Midbrain (tissue), 1 donor: ENCODE data around the gene PRDM5.

Experiments
- DNase-seq: peaks from one replicate; lab custom pipeline; 2025; lab: John Stamatoyannopoulos, UW

The PRDM5 gene

DNA sequence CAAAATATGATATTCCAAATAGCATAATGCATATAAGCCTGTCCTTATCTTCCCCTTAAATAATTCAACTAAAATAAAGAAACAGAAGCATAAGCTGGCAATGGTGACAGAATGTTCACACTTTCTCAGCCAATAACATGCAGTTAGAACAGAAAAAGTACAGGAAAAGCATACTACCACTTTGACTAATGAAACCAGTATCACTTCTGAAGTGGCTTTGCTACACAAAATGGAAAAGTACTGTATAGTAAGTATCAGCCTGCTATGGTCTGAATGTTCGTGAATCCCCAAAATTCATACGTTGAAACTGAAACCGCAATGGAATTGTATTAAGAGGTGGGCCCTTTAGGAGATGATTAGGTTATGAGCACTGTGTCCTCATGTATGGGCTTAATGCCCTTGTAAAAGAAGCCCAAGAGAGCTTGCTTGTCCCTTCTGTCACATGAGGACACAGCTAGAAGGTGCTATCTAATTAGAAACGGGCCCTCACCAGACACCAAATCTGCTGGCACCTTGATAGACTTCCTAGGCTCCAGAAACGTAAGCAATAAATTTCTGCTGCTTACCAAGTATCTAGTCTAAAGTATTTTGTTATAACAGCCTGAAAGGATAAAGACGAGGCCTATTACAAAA, 102.6 kb downstream of the PRDM5 start:
- no peak for DNase-seq

DNA sequence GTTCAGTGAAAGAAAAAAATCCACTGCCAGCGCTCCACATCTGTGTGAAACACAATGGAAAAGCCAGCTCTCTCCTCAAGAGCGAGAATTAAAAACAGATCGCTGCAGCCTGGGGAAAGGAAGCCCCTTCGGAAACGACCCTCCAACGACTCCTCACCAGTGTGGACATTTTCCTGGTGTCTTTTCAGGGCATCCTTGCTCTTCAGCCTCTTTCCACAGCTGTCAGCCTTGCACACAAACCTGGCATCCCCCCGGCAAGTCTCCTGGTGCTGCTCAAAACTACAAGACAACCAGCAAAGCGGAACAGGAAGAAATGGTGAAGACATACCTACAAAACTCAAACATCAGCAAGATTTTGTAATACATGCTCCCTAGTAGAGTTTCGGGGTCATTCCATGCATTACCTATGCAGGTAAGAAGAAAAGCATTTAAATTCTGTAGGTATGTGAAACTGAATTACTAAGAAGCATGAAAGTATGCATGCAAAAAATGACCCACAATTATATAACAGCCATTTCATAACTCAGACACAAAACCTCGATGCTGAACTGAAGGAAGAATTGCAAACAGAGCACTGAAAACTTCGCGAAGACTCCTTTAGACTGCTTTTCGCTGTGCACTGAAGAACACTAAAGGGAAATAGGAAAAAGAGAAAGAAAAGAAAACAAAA, 106.1 kb downstream of the PRDM5 start:
- no peak for DNase-seq

DNA sequence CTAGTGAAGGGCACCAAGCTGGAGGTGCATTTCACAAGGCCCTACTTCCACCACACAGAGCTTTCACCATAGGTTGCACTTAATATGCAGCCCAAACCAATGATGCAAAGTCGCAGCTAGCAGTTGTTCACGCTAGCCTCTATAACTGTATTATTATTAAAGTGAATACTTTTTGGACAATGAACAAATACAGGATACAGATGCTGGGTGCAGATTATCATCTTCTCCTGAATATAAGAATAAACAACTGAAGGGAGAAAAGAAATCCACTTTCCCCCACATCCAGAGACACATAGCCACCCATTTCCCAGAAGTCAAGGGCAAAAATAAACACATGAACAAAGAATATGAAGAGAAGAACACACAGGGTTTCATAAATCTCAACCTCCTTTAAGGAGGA, 107.2 kb downstream of the PRDM5 start:
- DNase-seq, result no peak

DNA sequence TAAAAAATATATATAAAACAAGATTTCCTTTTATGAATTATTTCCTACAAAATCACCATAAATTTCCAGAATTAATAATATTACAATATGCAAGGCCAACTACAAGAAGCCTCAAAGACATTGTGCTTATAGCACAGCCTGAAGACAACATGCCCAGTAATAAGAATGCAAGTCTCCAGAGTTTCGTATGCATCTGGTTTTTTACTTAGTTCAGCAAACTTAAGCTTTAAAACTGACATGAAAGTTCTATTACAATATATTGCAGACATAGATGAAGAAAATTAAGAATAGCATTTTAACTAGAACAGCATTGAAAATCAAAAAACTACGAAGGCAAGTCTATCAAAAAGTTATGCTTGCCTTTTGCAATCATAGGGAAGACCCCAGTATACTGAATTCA, 107.6 kb downstream of the PRDM5 start:
- no peak for DNase-seq

DNA sequence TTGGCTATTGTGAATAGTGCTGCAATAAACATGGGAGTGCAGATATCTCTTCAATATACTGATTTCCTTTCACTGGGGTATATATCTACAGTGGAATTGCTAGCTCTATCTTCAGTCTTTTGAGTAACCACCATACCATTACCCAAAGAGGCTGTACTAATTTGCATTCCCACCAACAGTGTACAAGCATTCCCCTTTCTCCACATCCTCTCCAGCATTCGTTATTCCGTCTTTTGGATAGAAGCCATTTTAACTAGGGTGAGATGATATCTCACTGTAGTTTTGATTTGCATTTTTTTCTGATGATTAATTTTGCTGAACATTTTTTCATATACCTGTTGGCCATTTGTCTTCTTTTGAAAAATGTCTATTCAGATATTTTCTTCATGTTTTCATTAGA, 110.3 kb downstream of the PRDM5 start:
- DNase-seq, result no peak

DNA sequence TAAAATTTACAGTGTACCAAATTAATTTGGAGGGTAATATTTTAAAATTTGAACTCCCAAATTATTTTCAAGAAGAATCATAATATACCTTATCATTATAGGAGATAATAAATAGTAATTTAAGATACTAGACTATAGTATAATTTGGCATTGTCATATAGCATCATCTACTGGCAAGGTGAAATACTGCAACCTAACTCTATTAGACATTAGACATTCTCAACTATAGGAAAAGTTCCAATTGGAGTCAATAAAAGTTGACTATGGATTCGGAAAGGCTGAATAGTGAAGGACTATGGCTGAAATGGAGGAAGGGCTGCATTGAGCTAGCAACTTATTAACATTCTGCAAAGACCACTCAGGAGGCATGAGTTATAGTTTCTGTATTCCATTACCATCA, 113.0 kb downstream of the PRDM5 start:
- DNase-seq, result no peak

DNA sequence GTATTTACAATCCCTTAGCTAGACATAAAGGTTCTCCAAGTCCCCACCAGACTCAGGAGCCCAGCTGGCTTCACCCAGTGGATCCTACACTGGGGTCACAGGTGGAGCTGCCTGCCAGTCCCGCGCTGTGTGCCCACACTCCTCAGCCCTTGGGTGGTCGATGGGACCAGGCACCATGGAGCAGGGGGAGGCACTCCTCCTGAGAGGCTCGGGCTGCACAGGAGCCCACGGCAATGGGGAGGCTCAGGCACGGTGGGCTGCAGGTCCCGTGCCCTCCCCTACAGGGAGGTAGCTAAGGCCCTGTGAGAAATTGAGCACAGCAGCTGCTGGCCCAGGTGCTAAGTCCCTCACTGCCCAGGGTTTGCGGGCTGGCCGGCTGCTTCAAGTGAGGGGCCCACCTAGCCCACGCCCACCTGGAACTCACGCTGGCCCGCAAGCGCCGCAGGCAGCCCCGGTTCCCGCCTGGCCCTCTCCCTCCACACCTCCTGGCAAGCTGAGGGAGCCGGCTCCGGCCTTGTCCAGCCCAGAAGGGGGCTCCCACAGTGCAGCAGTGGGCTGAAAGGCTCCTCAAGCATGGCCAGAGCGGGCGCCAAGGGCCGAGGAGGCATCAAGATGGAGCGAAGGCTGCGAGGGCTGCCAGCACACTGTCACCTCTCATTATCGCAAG, 113.9 kb downstream of the PRDM5 start:
- DNase-seq, result no peak

DNA sequence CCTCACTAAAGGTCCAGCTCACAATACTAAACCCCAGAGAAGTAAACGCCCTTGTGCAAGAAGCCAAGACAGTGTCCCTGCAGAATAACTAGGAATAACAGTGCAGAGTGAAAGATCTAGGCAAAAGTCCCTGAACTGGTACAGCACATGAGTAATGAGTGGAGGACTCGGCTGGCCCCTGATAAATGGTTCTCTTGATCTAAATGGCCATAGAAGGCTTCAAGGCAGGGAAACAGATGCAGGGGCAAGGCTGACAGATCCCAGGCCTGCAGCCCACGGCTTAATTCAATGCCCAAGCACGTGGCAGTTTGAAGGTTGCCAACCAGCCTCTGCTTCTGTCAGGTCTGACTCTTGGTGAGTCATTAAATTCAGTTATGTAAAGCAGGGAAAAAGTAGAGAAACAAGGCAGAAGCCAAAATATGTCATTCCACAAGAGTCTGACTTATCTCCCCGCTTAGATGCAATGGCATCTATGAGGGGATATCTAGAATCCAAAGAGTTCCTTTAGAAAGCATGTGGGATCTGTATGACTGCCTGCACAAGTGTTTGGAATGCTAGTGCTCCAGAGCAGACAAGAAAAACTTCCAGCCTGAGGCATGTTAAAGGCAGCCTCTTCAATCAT, 121.3 kb downstream of the PRDM5 start:
- no peak for DNase-seq

DNA sequence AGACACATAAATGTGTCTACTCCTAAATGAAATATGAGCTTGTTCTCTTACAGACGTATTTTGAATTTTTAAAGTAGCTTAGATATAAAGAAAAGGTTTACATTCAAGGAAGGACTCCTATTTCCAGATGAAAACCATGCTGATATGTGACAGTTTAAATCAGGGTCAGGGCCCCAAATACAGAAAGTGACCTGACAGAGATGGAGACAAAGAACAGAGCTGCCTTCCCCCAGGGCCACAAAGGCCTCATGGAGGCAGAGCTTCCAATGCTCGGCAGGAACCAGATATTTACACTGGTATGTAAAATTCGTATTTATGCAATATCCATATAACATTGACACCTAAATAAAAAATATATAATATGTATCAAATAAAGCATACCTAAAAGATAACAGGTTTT, 124.0 kb downstream of the PRDM5 start:
- DNase-seq, result no peak

DNA sequence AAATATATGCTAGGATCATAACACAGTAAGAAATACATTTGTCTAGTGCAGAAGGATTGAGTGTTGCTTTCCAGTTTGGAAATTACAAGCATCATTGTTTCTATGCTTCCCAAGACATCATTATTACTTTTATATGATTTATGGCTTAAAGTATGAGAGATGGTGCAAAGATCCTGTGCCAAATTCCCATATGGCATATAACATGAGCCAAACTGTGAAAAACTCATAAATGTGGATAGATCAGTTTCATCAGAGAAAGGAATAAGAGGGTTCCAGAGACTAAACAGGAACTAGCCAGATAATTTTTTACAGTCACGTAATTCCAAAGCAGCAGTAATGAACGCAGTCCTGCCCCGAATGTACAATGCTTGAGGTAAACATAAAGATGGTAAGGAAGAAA, 126.3 kb downstream of the PRDM5 start:
- no peak for DNase-seq

DNA sequence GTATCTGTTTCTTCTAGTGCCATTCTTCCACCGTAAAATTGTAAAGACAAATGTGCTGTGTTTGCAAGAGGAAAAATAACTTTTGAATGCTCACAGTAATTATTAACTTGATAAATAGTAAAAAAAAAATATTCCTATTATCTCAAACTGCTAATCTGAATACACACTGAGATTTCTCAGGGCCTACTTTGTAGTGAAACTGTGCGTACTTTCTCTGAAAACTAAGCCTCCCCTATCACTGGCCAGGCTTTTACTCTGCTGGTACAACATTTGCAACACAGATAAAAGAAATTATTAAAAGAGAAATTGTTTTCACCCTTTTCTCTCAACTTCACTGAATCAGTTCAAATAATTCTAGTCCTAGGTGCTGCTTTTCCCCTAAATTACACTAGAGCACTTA, 137.3 kb downstream of the PRDM5 start:
- no peak for DNase-seq

DNA sequence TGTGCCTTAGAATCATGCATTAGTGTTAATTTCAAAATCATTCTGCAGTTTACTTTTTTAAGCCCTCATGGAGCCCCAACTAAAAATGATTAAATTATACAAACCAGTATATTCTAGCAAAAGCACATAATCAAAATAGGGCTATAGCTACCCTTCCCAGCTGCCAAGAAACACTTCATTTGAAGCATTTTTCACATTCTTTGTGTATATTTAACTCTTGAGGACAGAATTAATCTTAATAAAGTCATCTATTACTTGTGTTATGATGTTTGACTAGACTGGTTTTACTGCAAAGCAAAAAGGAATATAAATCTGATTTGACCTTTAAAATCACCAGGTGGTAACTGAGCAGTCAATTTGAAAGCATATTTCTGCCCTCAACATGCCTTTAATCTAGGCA, 145.1 kb downstream of the PRDM5 start:
- DNase-seq, result no peak

DNA sequence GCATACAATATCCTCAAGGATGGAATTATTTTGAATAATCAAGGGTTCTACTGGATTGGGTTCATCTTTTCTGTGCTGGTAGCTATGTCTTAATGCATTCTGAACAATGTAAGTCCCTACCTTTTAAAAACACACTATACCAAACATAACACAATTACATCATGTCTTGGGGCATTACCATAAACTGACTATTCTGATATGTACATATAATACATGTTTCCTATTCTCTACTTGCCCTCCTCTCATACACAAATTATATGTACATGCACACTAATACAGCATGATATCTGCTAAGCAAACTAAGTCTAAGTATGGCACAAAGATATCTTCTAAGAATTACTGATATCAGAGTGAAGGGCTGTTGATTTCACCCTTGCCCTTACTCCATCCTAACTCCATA, 147.1 kb downstream of the PRDM5 start:
- no peak for DNase-seq

DNA sequence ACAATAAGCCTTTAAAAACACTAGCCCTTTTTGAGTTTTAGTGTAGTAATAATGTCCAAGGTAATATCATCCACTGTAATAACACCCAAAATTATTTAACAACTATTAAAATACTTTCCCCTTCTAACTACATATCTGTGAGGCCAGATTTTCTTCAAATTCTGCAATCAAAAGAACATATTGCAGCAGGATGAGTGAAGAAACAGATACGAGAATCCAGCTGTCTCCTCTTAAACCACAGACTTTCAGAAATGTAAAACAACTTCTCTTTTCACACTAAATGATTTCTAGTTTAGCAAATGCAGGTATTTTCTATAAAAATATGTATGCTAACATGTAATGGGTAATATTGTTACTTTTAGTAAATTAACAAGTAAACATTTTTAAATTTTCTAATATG, 148.9 kb downstream of the PRDM5 start:
- DNase-seq, result no peak

DNA sequence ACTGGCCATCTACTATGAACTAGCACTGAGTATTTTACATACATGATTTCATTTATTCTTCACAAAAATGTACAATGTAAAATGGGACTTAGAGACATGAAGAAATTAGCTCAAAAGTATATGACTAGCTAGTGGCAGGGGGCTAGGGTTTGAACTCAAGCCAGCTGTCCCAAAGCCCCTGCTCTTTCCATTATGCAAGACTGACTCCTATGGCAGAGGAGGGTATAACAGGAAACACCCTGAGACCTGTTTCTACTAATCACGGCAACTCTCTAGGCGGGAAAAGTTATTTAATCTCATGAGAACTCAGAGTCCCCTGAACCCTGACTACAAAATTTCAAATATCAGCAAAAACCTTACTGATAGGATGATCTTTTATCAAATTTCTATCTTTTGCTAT, 150.6 kb downstream of the PRDM5 start:
- no peak for DNase-seq

DNA sequence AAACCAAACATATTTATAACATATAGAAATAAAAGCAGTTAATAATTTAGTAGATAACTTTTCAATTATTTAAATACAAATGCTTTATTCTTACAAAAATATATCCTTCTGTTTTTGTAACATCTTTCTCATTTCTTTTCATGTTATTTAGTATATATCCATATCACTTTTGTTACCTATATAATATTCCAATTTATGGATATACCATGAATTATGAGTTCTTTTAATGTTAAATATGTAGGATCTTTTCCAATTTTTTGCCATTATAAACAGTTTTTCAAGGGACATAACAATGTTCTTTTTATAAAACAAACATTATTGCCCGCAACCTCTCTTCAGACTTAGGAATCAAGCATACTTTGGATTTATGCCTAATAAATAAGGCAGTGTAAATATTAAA, 151.6 kb downstream of the PRDM5 start:
- no peak for DNase-seq

DNA sequence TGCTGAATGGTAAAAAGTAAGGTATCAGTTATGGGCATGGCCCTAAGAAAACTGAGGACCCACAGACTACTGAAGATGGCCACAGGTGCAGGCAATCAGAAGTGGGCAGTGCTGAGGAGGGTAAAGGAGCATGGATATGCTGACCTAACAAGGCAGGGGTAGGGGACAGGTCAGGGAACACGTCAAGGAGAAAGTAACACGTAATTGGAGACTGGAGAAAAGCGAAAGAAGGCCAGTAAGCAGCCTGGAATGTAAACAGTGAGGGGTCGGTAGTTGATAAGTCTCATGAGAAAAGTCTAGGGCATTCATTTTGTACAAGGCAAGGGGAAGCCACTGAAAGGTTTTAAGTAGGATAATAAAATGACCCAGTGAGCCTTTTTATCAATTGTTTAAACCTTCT, 153.3 kb downstream of the PRDM5 start:
- no peak for DNase-seq

DNA sequence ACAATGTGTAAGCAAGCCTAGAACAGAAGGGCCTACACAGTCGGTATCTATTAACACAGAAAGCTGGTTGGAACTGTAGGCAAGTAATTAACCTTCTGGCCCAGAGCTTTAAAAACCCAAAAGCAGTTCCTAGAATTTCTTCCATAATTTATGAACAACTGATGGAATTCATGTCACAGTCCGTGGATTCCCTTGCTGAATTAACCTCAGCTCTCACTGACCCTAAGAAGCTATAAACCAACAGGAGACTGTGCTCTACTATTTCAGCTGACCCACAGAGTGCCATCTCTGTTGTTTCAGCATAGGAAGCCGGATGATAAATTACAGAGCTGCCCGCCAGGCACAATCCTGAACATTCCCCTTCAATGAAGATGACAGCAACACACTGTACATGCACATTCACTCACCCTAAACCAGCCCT, 157.3 kb downstream of the PRDM5 start:
- no peak for DNase-seq

DNA sequence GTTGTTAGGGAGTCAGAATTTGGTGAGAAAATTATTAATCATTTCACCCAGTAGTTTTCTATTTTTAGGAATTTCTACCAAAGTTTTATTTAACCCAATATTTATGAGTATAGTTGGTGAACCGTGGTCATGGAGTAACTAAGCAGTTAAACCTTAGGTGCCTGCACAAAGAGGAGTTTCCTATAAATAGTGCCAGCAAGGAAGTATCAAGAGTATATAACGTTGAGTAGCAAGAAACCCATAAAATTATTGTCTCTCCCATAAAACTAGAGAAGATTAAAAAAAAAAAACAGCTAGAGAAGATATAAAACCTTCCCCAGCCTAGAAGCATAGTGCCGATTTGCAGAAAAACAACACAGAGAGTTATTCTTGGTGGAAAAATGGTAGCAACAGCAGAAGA, 158.9 kb downstream of the PRDM5 start:
- no peak for DNase-seq

DNA sequence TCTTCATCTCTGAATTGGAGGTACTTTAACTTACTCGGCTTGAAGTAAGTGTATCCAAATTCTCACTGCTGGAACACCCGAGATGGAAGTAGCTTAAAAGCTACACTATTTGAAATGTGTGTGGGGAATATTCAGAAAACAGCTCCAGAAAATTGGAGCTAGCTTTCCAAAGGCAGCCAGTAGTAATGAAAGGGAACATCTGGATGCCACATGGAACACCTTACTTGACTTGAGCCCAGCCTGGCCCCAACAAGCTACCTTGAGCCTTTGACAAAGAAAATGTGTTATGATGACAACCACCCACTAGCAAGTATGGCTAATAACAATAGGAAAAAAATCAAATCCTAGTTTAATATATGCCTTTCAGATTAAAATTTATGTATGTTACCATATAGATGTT, 161.5 kb downstream of the PRDM5 start:
- no peak for DNase-seq

DNA sequence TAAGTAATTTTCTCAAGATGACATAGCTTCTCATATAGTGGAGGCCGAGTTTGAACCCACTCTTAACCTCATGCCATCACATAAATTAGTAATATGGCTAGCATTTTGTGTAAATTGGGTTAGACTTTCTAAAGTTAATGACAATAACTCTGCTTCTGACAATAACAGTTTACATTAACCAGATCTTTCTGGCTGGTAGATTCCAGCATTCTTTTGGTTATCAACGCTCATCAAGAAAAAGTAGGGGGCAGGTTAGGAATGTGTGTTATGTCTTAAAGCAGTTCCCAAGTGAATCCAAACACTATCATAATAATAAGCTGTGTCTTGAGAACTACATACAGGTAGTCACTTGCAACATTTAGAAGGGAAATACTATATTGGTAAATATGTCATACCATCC, 162.5 kb downstream of the PRDM5 start:
- DNase-seq, result no peak

DNA sequence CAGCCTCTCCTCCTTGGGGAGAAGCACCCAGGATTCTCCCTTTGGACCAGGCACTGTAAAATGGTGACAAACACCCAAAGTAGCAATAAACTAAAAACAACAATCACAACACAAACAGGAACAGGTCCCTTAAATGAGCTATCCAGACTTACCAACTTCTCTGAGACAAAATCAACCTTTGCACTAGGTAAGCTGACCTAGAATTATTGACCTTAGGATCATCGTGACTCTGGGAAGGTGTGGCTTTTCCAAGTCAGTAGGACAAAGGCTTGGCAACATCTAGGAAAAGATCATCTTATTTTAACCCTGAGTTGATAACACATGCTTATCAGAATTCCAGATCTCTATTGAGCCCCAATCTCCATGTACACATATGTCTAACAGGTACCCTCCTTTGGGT, 166.7 kb downstream of the PRDM5 start:
- no peak for DNase-seq

DNA sequence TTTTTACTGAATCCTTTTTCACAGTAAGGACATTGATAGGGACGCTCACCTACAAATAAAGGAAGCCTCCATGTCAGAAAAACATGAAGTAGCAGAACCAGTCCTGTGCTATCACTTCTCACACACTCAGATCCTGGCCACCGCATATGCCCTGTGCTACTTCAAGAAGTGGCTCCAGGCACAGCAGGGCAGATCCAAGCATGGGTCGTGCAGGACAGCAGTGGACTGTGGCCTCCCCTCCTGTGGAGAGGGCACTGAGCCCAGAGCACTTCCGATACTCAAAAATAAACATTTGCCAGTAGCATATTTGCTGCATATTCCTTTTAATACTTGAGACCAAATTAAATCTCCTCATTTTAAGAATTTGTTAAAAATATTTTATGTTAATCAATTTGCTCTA, 167.9 kb downstream of the PRDM5 start:
- DNase-seq, result no peak
